HL-60 (cell line): ENCODE measurements around the gene ANO1.
"Not testable (repeated sequence)": the region's sequence is repeated elsewhere in the genome, so short reads cannot be mapped to it uniquely, and the experiment has no call there.

ENCODE experiments used
- POLR2AphosphoS5 ChIP-seq: IDR thresholded peaks from 2 replicates; pipeline ENCODE4 v1.6.1; 2012; ENCODE audit warnings: low read depth
- TF ChIP-seq, protein P1 (sequence below): IDR thresholded peaks from one replicate; pipeline ENCODE4 v1.5.1; 2011; ENCODE audit warnings: low read length, control low read depth, inconsistent platforms; ENCODE audit not compliant: insufficient read depth

DNA sequence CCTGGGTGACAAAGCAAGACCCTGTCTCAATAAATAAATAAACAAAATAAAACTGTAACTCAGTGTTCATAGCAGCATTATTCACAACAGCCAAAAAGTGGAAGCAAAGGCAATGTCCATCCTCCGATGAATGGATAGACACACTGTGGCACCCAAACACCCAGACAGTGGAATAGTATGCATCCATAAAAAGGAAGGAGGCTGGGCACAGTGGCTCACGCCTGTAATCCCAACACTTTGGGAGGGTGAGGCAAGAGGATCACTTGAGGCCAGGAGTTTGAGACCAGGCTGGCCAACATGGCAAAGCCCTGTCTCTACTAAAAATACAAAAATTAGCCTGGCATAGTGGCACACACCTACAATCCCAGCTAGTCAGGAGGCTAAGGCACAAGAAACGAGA is 122.9 kb downstream of the ANO1 start:
- not testable (repeated sequence) for TF ChIP-seq POLR2AphosphoS5
- TF ChIP-seq, protein P1, sequence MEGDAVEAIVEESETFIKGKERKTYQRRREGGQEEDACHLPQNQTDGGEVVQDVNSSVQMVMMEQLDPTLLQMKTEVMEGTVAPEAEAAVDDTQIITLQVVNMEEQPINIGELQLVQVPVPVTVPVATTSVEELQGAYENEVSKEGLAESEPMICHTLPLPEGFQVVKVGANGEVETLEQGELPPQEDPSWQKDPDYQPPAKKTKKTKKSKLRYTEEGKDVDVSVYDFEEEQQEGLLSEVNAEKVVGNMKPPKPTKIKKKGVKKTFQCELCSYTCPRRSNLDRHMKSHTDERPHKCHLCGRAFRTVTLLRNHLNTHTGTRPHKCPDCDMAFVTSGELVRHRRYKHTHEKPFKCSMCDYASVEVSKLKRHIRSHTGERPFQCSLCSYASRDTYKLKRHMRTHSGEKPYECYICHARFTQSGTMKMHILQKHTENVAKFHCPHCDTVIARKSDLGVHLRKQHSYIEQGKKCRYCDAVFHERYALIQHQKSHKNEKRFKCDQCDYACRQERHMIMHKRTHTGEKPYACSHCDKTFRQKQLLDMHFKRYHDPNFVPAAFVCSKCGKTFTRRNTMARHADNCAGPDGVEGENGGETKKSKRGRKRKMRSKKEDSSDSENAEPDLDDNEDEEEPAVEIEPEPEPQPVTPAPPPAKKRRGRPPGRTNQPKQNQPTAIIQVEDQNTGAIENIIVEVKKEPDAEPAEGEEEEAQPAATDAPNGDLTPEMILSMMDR, result not testable (repeated sequence)
